Aorta (tissue), 5 donors: ENCODE results near the gene COPS9. TPM values are rescaled to one million over a fixed set of nuclear protein-coding genes. Genes with fewer than 3 reads are reported as not detected.

Source experiments
- ATAC-seq: fragments of 200-7000 bp; cut with Tn5 transposase; one replicate; pipeline ENCODE4 v1.9.1; 2022; ENCODE audit warnings: moderate library complexity; ENCODE audit not compliant: low FRiP score
- DNase-seq, 2 donors: peaks; one replicate each; pipeline ENCODE4 v3.0.0-alpha.2; 2020
- H3K27ac ChIP-seq, 2 donors: one replicate each; pipeline ENCODE4 v1.5.1; 2013; ENCODE audit warnings: low read length in 2 of 2, mild to moderate bottlenecking in 2 of 2, moderate library complexity in 2 of 2, control low read depth in 1 of 2, inconsistent platforms in 1 of 2, low read depth in 1 of 2
- H3K27me3 ChIP-seq, 2 donors: one replicate each; pipeline ENCODE4 v1.6.1; 2013; ENCODE audit warnings: control low read depth in 1 of 2, low read length in 1 of 2, mild to moderate bottlenecking in 1 of 2, moderate library complexity in 1 of 2; ENCODE audit not compliant: insufficient read depth in 2 of 2, control insufficient read depth in 1 of 2
- H3K36me3 ChIP-seq, 2 donors: one replicate each; pipeline ENCODE4 v1.6.1; 2013; ENCODE audit warnings: control low read depth in 1 of 2, low read length in 1 of 2, mild to moderate bottlenecking in 1 of 2; ENCODE audit not compliant: insufficient read depth in 2 of 2, control insufficient read depth in 1 of 2
- H3K4me1 ChIP-seq, 2 donors: one replicate each; pipeline ENCODE4 v1.6.1; 2013; ENCODE audit warnings: low read length in 2 of 2, control low read depth in 1 of 2, mild to moderate bottlenecking in 1 of 2, moderate library complexity in 1 of 2; ENCODE audit not compliant: insufficient read depth in 2 of 2, control insufficient read depth in 1 of 2
- H3K4me3 ChIP-seq, 2 donors: one replicate each; pipeline ENCODE4 v1.5.1; 2013; ENCODE audit warnings: low read length in 2 of 2, control low read depth in 1 of 2, mild to moderate bottlenecking in 1 of 2
- H3K9me3 ChIP-seq: one replicate; pipeline ENCODE4 v1.6.1; 2013; ENCODE audit warnings: mild to moderate bottlenecking, low read length; ENCODE audit not compliant: control insufficient read depth
- WGBS, 2 donors: extraction: QIAGEN DNeasy Blood & Tissue Kit; methylation state at CpG; one replicate each; pipeline ENCODE4 v1.1.7; 2013; 5-methylcytosine and 5-hydroxymethylcytosine counted together
- intact Hi-C, 2 donors: fragments of 100-400 bp; cut with DNase I; formaldehyde crosslinking; loops; one replicate each; pipeline versions ENCODE4 v1.14.2 to v1.15.0; 2022
- polyA plus RNA-seq, 2 donors: library from polyadenylated mRNA; stranded (reverse); fragments of 200-250 nt; gene quantifications; one replicate each; pipeline ENCODE4 v1.2.3, GENCODE V29; 2013
- total RNA-seq, 2 donors: library from RNA; stranded (reverse); fragmentation: NEBNext Ultra II Directional; extraction: Animal tissue kit (Norgen Biotek cat#: 25700); gene quantifications; one replicate each; pipeline ENCODE4 v1.2.1, GENCODE V29; 2021
- donor health status: healthy with polysubstance abuse.
- donor health status: Bipolar disorder and iron deficiency.
- donor health status: DM: no; HTN: no; CAD: no.
- donor health status: DM: no; HTN: no; CAD: no.
- donor health status: DM: yes; HTN: yes; CAD: no.

Gene COPS9
- total and polyA plus RNA-seq, 4 donors, result 83.7 to 787 (median 254) TPM

DNA sequence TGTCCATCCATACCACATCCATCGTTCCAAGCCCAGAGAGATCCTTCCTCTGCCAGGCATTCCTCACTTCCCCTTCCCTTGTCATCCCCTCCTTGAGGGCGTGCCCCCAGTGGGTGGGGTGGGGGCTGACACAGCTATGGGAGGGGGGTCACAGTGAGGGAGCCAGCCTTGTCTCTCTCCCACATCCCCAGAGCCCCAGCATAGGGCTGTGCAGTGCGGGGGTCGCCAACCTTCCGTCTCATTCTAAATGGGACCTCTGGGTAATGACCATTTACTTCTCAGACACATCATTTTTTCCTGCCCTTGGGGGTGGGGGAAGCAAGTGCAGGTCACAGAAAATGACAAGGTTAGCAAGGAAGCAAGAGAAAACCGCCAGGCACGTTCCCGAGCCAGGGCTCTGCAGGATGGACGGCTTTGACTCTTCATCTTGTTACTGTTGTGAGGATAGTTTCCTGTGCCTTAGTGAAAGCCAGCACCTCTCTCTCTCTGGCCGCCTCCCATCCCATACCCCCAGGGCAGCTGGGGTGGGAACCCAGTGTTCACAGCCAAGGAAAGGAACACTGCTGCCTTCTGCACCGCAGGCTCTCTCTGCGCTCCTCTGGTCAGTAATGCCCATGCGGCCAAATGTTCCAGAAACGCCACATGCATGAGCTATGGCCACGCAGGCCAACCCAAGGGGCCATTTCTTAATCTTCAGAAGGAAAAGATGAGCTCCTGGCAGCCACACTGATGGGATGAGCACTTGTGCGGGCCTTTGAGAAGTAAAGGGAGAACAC lies 27.0 kb upstream of the COPS9 start:
- ATAC-seq (no peak), DNase-seq (peak; percentile 17 to 54)
- Histone ChIP-seq H3K27ac (no peak overlapping the region), H3K27me3 (no peaks in the 10 kb centered on the region), H3K9me3 (no peaks in the 10 kb centered on the region), H3K4me1 (no peaks in the 10 kb centered on the region), H3K36me3 (no peaks in the 10 kb centered on the region), H3K4me3 (no peak overlapping the region)
- intact Hi-C loops, result no loop called here
- 55 to 63% methylated on average over 16 of the region's 16 CpGs for WGBS, 2 donors

DNA sequence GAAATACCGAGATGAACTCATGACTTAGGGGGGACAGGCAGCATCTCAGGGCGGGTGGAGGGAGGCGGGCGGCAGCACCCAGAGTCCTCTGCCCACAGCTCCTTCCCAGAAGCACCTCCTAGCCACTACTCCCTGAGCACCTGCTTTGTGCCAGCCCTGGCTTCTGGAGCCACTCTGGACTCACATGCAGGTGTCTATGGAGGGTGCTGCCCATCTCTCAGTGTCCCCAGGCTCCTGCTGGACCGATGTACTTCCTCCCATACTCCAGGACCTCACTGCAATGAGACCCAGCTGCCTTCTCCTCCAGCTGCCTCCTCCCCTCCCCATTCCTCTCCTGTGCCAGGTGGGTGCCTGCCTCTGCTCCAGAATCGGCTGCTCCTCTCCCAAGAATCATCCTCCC lies 26.4 kb upstream of the COPS9 start:
- no peak overlapping the region for H3K27ac ChIP-seq
- DNase-seq, result peak; percentile 19 to 40
- no peaks in the 10 kb centered on the region for H3K9me3 ChIP-seq
- H3K36me3 ChIP-seq, result no peaks in the 10 kb centered on the region
- WGBS, 2 donors, result 74 to 80% methylated on average over 6 of the region's 6 CpGs
- intact Hi-C loops, result no loop called here
- H3K4me1 ChIP-seq, result no peaks in the 10 kb centered on the region
- no peaks in the 10 kb centered on the region for H3K27me3 ChIP-seq
- ATAC-seq, result no peak
- H3K4me3 ChIP-seq, result no peak overlapping the region

DNA sequence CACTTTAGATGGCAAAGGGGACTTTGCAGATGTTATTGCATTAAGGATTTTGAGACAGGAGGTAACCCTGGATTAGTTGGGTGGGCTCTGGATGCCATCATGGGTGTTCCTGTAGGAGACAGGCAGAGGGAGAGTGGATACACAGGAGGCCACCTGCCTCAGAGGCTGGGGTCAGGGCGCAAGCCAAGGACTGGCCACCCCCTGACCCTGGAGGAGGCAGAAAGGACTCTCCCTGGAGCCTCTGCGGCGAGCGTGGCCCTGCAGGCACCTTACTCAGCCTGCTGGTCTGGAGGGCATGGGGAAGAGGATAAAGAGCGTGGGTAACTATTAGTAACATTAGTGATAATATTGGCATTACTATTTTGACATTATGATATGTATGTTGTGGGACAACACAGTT lies 25.9 kb upstream of the COPS9 start:
- WGBS, 2 donors, result 70 to 71% methylated on average over 5 of the region's 5 CpGs
- intact Hi-C loops, result no loop called here
- Histone ChIP-seq H3K9me3 (no peaks in the 10 kb centered on the region), H3K4me1 (no peaks in the 10 kb centered on the region), H3K4me3 (no peak overlapping the region), H3K36me3 (no peaks in the 10 kb centered on the region), H3K27me3 (no peaks in the 10 kb centered on the region), H3K27ac (no peak overlapping the region)
- ATAC-seq, result no peak
- DNase-seq, result peak; percentile 15 to 55

DNA sequence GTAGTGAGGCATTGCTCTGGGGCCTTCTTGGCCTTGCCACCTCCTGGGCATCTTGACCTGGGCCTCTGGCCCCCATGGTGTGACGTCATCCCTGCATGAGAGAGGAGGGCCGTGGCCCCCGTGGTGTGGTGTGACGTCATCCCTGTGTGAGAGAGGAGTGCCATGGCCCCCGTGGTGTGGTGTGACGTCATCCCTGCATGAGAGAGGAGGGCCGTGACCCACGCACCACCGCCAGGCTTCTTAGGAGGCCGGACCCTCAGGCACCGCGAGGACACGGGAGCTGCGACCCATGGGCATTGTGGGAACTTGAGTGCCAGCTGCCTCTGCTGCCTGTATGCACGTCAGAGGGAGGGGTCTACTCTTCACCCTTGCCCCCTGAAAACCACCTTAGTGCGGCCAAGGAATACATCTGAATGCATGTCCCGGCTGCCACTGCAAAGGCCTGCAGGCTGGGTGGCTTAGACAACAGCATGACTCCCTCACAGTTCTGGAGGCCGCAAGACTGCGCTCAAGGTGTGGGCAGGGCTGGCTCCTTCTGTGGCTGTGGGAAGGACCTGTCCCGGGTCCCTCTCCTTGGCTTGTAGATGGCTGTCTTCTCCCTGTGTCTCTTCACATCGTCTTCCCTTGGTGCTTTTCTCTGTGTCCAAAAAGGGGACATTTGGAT lies 25.1 kb upstream of the COPS9 start:
- no peaks in the 10 kb centered on the region for H3K4me1 ChIP-seq
- no peak overlapping the region for H3K4me3 ChIP-seq
- no peaks in the 10 kb centered on the region for H3K36me3 ChIP-seq
- 85 to 86% methylated on average over 21 of the region's 21 CpGs for WGBS, 2 donors
- H3K27me3 ChIP-seq, result no peaks in the 10 kb centered on the region
- intact Hi-C loops, result no loop called here
- ATAC-seq (no peak), DNase-seq (peak; percentile 30 to 31)
- no peaks in the 10 kb centered on the region for H3K9me3 ChIP-seq
- H3K27ac ChIP-seq, result no peak overlapping the region

DNA sequence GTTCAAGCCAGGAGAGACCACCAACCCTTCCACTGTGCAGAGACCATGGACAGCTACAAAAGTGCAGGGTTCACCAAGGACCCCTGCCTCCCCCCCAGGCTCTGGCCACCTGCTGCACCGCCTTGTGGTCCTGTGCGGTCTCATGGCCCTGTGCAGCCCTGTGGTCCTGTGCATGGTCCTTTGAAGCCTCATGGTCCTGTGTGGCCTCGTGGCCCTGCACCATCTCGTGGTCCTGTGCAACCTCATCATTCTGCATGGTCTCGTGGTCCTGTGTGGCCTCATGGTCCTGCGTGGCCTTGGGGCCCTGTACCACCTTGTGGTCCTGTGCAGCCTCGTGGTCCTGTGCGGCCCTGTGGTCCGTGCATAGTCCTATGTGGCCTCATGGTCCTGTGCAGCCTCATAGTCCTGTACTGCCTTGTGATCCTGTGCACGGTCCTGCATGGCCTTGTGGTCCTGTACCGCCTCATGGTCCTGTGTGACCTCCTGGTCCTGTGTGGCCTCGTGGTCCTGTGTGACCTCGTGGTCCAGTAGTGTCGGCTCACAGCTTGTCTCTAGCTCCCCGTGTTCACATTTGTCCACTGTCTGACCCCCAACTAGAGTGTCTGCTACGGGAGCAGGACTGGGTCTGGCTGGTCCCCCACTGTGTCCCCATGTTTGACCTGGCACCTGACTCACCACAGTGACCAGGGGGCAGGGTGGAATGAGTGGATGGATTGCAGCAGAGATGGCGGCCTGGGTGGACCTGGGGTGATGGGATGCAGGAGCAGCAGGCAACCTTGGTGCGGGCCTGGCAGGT lies 24.4 kb upstream of the COPS9 start:
- no peak for ATAC-seq
- H3K4me1 ChIP-seq, result no peaks in the 10 kb centered on the region
- H3K9me3 ChIP-seq, result no peaks in the 10 kb centered on the region
- H3K4me3 ChIP-seq, result no peak overlapping the region
- 90% methylated on average over 18 of the region's 18 CpGs for WGBS, 2 donors
- intact Hi-C loops, result no loop called here
- peak; percentile 26 to 67 for DNase-seq
- H3K36me3 ChIP-seq, result no peaks in the 10 kb centered on the region
- no peak overlapping the region for H3K27ac ChIP-seq
- H3K27me3 ChIP-seq, result no peaks in the 10 kb centered on the region

DNA sequence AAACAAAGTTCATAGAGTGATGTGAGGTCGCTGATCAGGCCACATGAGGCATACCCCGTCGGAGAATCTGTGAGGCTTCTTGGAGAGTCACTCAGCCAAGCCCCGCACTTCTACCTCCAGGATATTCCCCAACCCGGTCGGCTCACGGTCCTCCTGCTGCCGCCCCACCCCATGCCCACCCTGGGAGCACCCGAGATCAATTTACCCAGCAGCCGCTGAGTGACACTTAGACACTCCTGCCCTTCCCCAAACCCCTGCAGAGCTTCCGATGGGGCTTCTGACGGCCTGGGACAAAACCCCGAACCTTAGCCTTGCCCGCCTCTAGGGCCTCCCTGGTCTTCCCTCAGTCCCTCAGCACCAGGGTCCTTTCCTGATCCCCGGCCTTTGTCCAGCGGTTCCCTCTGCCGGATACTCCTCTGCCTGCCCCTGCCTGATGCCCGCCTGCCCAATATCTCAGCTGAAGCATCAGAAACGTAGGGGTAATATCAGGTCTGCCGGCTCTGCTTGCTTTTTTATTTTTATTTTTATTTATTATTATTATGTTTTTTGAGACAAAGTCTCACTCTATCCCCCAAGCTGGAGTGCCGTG lies 23.2 kb upstream of the COPS9 start:
- 77 to 84% methylated on average over 21 of the region's 21 CpGs for WGBS, 2 donors
- peak; percentile 16 to 46 for DNase-seq
- no peak overlapping the region for H3K4me3 ChIP-seq

DNA sequence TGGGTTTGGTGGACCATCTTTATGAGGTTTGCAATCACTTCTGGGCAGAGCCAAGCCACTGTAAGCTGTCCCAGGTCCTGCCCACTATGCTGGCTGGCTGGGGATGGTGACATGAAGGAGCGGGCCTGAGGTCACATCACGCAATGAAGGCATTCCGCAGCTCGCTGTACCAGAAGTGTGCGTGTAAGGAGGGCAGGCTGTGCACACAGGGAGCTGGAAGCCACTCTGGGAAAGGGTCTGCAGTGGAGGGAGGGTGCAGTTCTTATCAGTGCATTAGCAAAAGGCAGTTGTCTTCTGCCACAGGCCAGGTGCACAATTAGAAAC lies 21.0 kb upstream of the COPS9 start:
- 82 to 83% methylated on average over 5 of the region's 5 CpGs for WGBS, 2 donors
- Histone ChIP-seq H3K27ac (no peak overlapping the region), H3K27me3 (no peaks in the 10 kb centered on the region), H3K9me3 (peaks cover 4% of the 10 kb centered on the region), H3K36me3 (no peaks in the 10 kb centered on the region), H3K4me3 (no peak overlapping the region), H3K4me1 (no peaks in the 10 kb centered on the region)
- DNase-seq, result peak; percentile 13 to 36
- no peak for ATAC-seq
- intact Hi-C loops, result no loop called here

More for the DNA sequence above, 23.2 kb upstream of the COPS9 start:
- Histone ChIP-seq H3K9me3 (no peaks in the 10 kb centered on the region), H3K36me3 (no peaks in the 10 kb centered on the region), H3K27me3 (no peaks in the 10 kb centered on the region), H3K4me1 (no peaks in the 10 kb centered on the region), H3K27ac (no peak overlapping the region)
- intact Hi-C loops, result no loop called here
- no peak for ATAC-seq

DNA sequence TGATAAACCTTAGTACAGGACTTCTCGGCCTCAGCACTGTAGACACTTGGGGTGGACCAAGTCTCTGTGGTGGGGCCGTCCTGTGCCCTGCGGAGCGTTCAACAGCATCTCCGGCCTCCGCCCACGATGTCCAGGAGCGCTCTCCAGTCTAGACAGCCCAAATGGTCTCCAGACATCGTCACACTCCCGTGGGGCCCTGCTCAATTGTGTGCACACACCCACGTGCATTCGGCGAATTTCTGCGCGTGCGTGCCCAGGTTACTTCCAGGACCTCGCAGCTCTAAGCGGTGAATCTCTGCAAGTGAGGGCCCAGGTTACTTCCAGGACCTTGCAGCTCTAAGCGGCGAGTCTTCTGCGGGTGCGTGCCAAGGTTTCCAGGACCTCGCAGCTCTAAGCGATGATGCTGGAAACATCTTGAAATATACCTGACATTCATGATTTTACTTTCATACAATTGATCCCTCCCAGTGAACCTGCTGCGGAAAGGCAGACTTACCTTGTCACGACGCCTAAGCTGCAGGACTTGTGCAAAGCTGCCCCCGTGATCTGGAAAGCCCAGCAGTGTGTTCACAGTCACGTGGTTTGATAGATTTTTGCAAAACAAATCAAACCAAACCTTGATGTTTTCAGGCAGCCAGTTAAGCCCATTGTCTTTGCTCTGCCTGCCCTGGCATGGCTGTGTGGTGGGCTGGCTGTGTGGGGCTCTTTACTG lies 20.5 kb upstream of the COPS9 start:
- 74 to 78% methylated on average over 29 of the region's 29 CpGs for WGBS, 2 donors
- DNase-seq (peak; percentile 35 to 65), ATAC-seq (no peak)
- no peaks in the 10 kb centered on the region for H3K4me1 ChIP-seq
- peaks cover 4% of the 10 kb centered on the region for H3K9me3 ChIP-seq
- H3K27me3 ChIP-seq, result no peaks in the 10 kb centered on the region
- H3K36me3 ChIP-seq, result no peaks in the 10 kb centered on the region
- intact Hi-C loops, result no loop called here
- H3K27ac ChIP-seq, result no peak overlapping the region
- H3K4me3 ChIP-seq, result no peak overlapping the region
